A549 (cell line): Measurements from ENCODE around the gene CYGB. TPM values are rescaled to one million over a fixed set of nuclear protein-coding genes. Genes with fewer than 3 reads are reported as not detected.

Experiments
- ATAC-seq, 2 experiments: fragments of 200-7000 bp in 1 of 2; fragments of >200 bp in 1 of 2; cut with Nextera tagmentation in 1 of 2; cut with Tn5 transposase in 1 of 2; 3 replicates each; pipeline versions ENCODE4 v1.8.0 to v1.9.1; 2018 to 2020; ENCODE audit warnings: mild to moderate bottlenecking in 1 of 2, moderate library complexity in 1 of 2
- CTCF ChIA-PET: fragments of 300-600 bp; sonication (Branson Sonifier 250); formaldehyde crosslinking; extraction: SDS; loops from one replicate; lab custom pipeline; 2021; ENCODE audit warnings: antibody characterized with exemption, inconsistent platforms; lab: Yijun Ruan, JAX
- POLR2A ChIA-PET: fragments of 350-600 bp; formaldehyde crosslinking; extraction: SDS; loops from one replicate; lab custom pipeline; 2021; ENCODE audit warnings: antibody characterized with exemption, inconsistent platforms; lab: Yijun Ruan, JAX
- DNase-seq, 2 experiments: peaks; one replicate each; pipeline versions ENCODE4 v3.0.0 to v3.0.0-alpha.2; 2011 to 2016; ENCODE audit warnings: low read depth in 1 of 2, low spot score in 1 of 2
- FAIRE-seq: peaks from 2 replicates; lab custom pipeline; 2011; peaks lifted over from hg19 to GRCh38; lab: Jason Lieb, UNC
- H3K27ac ChIP-seq, 2 experiments: fragments of >200 bp; sonication (Bioruptor Twin); formaldehyde crosslinking; 3 replicates each; pipeline ENCODE4 v1.5.1; 2016 to 2017
- H3K4me1 ChIP-seq: fragments of >200 bp; sonication (Bioruptor Twin); formaldehyde crosslinking; 3 replicates; pipeline ENCODE4 v1.6.1; 2016
- H3K4me2 ChIP-seq: fragments of >200 bp; sonication (Bioruptor Twin); formaldehyde crosslinking; 3 replicates; pipeline ENCODE4 v1.6.1; 2016
- H3K4me3 ChIP-seq: fragments of >200 bp; sonication (Bioruptor Twin); formaldehyde crosslinking; 3 replicates; pipeline ENCODE4 v1.5.1; 2016
- H3K9me3 ChIP-seq: fragments of >200 bp; sonication (Bioruptor Twin); formaldehyde crosslinking; 3 replicates; pipeline ENCODE4 v1.6.1; 2016
- ATOH8 ChIP-seq: fragments of 250-450 bp; sonication (Bioruptor Pico); IDR thresholded peaks from 2 replicates; pipeline ENCODE4 v1.5.0; 2020; ENCODE audit warnings: low read depth, mild to moderate bottlenecking, moderate library complexity
- CBX2 ChIP-seq: fragments of 200-600 bp; sonication (generic); IDR thresholded peaks from 2 replicates; pipeline ENCODE4 v1.6.1; 2016; ENCODE audit warnings: low read depth, mild to moderate bottlenecking, borderline replicate concordance
- CHD2 ChIP-seq: fragments of 150-350 bp; IDR thresholded peaks from 2 replicates; pipeline ENCODE4 v1.6.1; 2014; ENCODE audit warnings: low read length; ENCODE audit not compliant: partially characterized antibody
- CHD4 ChIP-seq: fragments of 200-600 bp; sonication (generic); IDR thresholded peaks from 2 replicates; pipeline ENCODE4 v1.6.1; 2016; ENCODE audit warnings: antibody characterized with exemption, mild to moderate bottlenecking, borderline replicate concordance
- EHF ChIP-seq: fragments of 250-450 bp; sonication (Bioruptor Pico); IDR thresholded peaks from 2 replicates; pipeline ENCODE4 v1.5.0; 2020; ENCODE audit warnings: mild to moderate bottlenecking
- EHMT2 ChIP-seq: fragments of 200-600 bp; sonication (generic); IDR thresholded peaks from 2 replicates; pipeline ENCODE4 v1.6.1; 2016; ENCODE audit warnings: antibody characterized with exemption, low read depth, mild to moderate bottlenecking, moderate library complexity
- ESRRA ChIP-seq: fragments of 150-350 bp; IDR thresholded peaks from 2 replicates; pipeline ENCODE4 v1.6.1; 2014; ENCODE audit warnings: mild to moderate bottlenecking, low read length, borderline replicate concordance
- FOSB ChIP-seq: fragments of 250-450 bp; sonication (Bioruptor Pico); IDR thresholded peaks from 2 replicates; pipeline ENCODE4 v1.5.0; 2020; ENCODE audit warnings: mild to moderate bottlenecking, moderate library complexity
- FOSL2 ChIP-seq, 2 experiments: fragments of 450-650 bp in 1 of 2; fragments of >200 bp in 1 of 2; sonication (Bioruptor Twin) in 1 of 2; formaldehyde crosslinking; IDR thresholded peaks; 2 replicates each; pipeline versions ENCODE4 v1.5.0 to v1.6.1; 2016 to 2020; ENCODE audit warnings: mild to moderate bottlenecking in 1 of 2, moderate library complexity in 1 of 2
- HES2 ChIP-seq: fragments of >200 bp; sonication (Bioruptor Twin); formaldehyde crosslinking; IDR thresholded peaks from 2 replicates; pipeline ENCODE4 v1.6.1; 2016
- HOXA7 ChIP-seq: fragments of 250-450 bp; sonication (Bioruptor Pico); IDR thresholded peaks from 2 replicates; pipeline ENCODE4 v1.5.0; 2020; ENCODE audit warnings: mild to moderate bottlenecking, moderate library complexity
- MAZ ChIP-seq: fragments of 150-350 bp; IDR thresholded peaks from 2 replicates; pipeline ENCODE4 v1.6.1; 2014; ENCODE audit warnings: antibody characterized with exemption, low read depth, low read length, borderline replicate concordance
- MYC ChIP-seq: IDR thresholded peaks from 2 replicates; pipeline ENCODE4 v1.6.1; 2012; ENCODE audit warnings: mild to moderate bottlenecking, inconsistent platforms, low read length, improper control_type of control experiment, borderline replicate concordance
- NR3C1 ChIP-seq: fragments of >200 bp; sonication (Bioruptor Twin); formaldehyde crosslinking; IDR thresholded peaks from 3 replicates; pipeline ENCODE4 v1.6.1; 2017
- PBX3 ChIP-seq: IDR thresholded peaks from 2 replicates; pipeline ENCODE4 v1.6.1; 2012
- PHF8 ChIP-seq: fragments of 200-600 bp; sonication (generic); IDR thresholded peaks from 2 replicates; pipeline ENCODE4 v1.6.1; 2016; ENCODE audit warnings: low read depth, mild to moderate bottlenecking, antibody characterized with exemption, moderate library complexity, borderline replicate concordance
- RFX5 ChIP-seq: fragments of 450-650 bp; IDR thresholded peaks from 2 replicates; pipeline ENCODE4 v1.7.1; 2014; ENCODE audit warnings: antibody characterized with exemption, mild to moderate bottlenecking, moderate library complexity
- RNF2 ChIP-seq: fragments of 200-600 bp; sonication (generic); IDR thresholded peaks from 2 replicates; pipeline ENCODE4 v1.6.1; 2016; ENCODE audit warnings: low read depth, mild to moderate bottlenecking, antibody characterized with exemption, moderate library complexity, borderline replicate concordance
- SMC3 ChIP-seq: fragments of >200 bp; sonication (Bioruptor Twin); formaldehyde crosslinking; IDR thresholded peaks from 3 replicates; pipeline ENCODE4 v1.6.1; 2018; ENCODE audit warnings: inconsistent platforms
- TP53 ChIP-seq: fragments of 250-450 bp; sonication (Bioruptor Pico); IDR thresholded peaks from 2 replicates; pipeline ENCODE4 v1.5.0; 2021; ENCODE audit warnings: mild to moderate bottlenecking, moderate library complexity
- USF2 ChIP-seq: fragments of 450-650 bp; IDR thresholded peaks from 2 replicates; pipeline ENCODE4 v1.6.1; 2014; ENCODE audit warnings: antibody characterized with exemption
- ZFP36 ChIP-seq: fragments of 450-650 bp; IDR thresholded peaks from 2 replicates; pipeline ENCODE4 v1.6.1; 2014; ENCODE audit warnings: borderline replicate concordance; ENCODE audit not compliant: partially characterized antibody
- WGBS: methylation state at CpG from one replicate; pipeline ENCODE4 v1.1.6; 2017; ENCODE audit errors: missing lambda C conversion rate; 5-methylcytosine and 5-hydroxymethylcytosine counted together
- polyA plus RNA-seq, 4 experiments: library from polyadenylated mRNA; depleted of rRNA in 3 of 4; stranded (reverse); fragments of >200 nt; fragmentation: RNase III in 1 of 4; extraction: RNeasy Plus Mini Kit Qiagen cat#74134 plus additional on column Dnase treatment in 1 of 4; gene quantifications; 2 replicates in 3 of 4; 3 replicates in 1 of 4; pipeline ENCODE4 v1.2.3, GENCODE V29; 2011 to 2017

Gene CYGB
- polyA plus RNA-seq, 2 of the 4 experiments (the other 2 are of a cell fraction) = 1.1 TPM

GRCh38 chr17:76521262-76521661 is 16.2 kb downstream of the CYGB start:
- ChIA-PET CTCF (interaction anchor here (0.8 to 64.5 kb wide), 17 partner anchors 11 to 547 kb away, joined by 3 to 1994 read pairs (median 32); partner anchors contain the start of genes AANAT, CYGB, JMJD6 and METTL23), POLR2A (interaction anchor here (0.6 kb wide), 1 partner anchor 17 kb away, joined by 6 read pairs; no protein-coding TSS in a partner anchor)
- H3K4me2 ChIP-seq = no peak overlapping the region
- H3K27ac ChIP-seq = no peak overlapping the region
- WGBS = 87% methylated on average over 7 of the region's 7 CpGs
- FAIRE-seq = no peak
- TF ChIP-seq FOSL2 (IDR thresholded peaks at IDR 0.05) (no peak), FOSL2 (CRISPR knock-in tag; IDR thresholded peaks at IDR 0.05) (no peak), HOXA7 (CRISPR knock-in tag) (no peak), SMC3 (no peak), MAZ (no peak), NR3C1 (no peak), EHMT2 (no peak), FOSB (CRISPR knock-in tag) (no peak), PHF8 (no peak)
- H3K4me3 ChIP-seq = no peak overlapping the region
- H3K4me1 ChIP-seq = peaks cover 20% of the 10 kb centered on the region
- no peaks in the 10 kb centered on the region for H3K9me3 ChIP-seq
- no peak for DNase-seq
- ATAC-seq = no peak

- POLR2A ChIA-PET = no interaction called here
- 71% methylated on average over 14 of the region's 15 CpGs for WGBS
- H3K27ac ChIP-seq = no peak overlapping the region
- TF ChIP-seq EHF = no peak
- no peak for TF ChIP-seq ESRRA
- no peak for TF ChIP-seq PBX3
- TF ChIP-seq HES2 = no peak
- no peak for TF ChIP-seq RFX5
- TF ChIP-seq CBX2 = no peak
- TF ChIP-seq CHD2 = no peak
- TF ChIP-seq ATOH8 (CRISPR knock-in tag) = no peak
- TF ChIP-seq, all 56 proteins: peak for 0
- FAIRE-seq (no peak), DNase-seq (no peak), ATAC-seq (no peak)
- H3K4me3 ChIP-seq = no peak overlapping the region
- CTCF ChIA-PET = interaction anchor here (0.6 to 64.5 kb wide), 12 partner anchors 9 to 310 kb away, joined by 3 to 1994 read pairs (median 152); partner anchors contain the start of genes AANAT, CYGB, JMJD6 and METTL23
- no peaks in the 10 kb centered on the region for H3K9me3 ChIP-seq
- peaks cover 9% of the 10 kb centered on the region for H3K4me1 ChIP-seq
- H3K4me2 ChIP-seq = no peak overlapping the region
Observed at GRCh38 chr17:76519048-76519966, 18.2 kb downstream of the CYGB start.

GRCh38 chr17:76517638-76518038 is 19.9 kb downstream of the CYGB start:
- no peak for DNase-seq
- Histone ChIP-seq H3K27ac (no peak overlapping the region), H3K4me1 (0 out of 3 replicates have a peak, but pooled peaks cover under 1% of the 10 kb centered on the region), H3K9me3 (no peaks in the 10 kb centered on the region), H3K4me3 (no peak overlapping the region), H3K4me2 (no peak overlapping the region)
- no peak for TF ChIP-seq CHD4
- no peak for TF ChIP-seq RNF2
- TF ChIP-seq TP53 (CRISPR knock-in tag) = no peak
- no peak for TF ChIP-seq ZFP36
- TF ChIP-seq USF2 = no peak
- no peak for TF ChIP-seq MYC
- ChIA-PET CTCF (interaction anchor here (1.2 to 64.5 kb wide), 8 partner anchors 7 to 200 kb away, joined by 3 to 1994 read pairs (median 182); partner anchors contain the start of genes AANAT, CYGB, JMJD6 and METTL23), POLR2A (no interaction called here)
- no peak for FAIRE-seq
- peak; percentile 46 to 55; a peak in 5 of 6 replicates for ATAC-seq
- WGBS = 82% methylated on average over 11 of the region's 11 CpGs
